Measurements from ENCODE around the gene PIK3CG.
"Not testable (repeated sequence)": the region's sequence is repeated elsewhere in the genome, so short reads cannot be mapped to it uniquely, and the experiment has no call there.

Gene PIK3CG

GRCh38 chr7:106824458-106824857 is 40.6 kb upstream of the PIK3CG start:
- H3K4me3 ChIP-seq (replicated peaks in 1 of 2; ENCODE audit: low read depth in 2 of 2, low read length in 2 of 2) = no peak overlapping the region
- DNase-seq (ENCODE audit: low read depth in 2 of 2) = peak in 1 of 2 donors; percentile 21
- no peak for TF ChIP-seq CTCF (IDR thresholded peaks at IDR 0.05; ENCODE audit: low read depth, low read length)

GRCh38 chr7:106827626-106828025 is 37.5 kb upstream of the PIK3CG start:
- no peak for DNase-seq (ENCODE audit: low read depth in 2 of 2)
- no peak for TF ChIP-seq CTCF (IDR thresholded peaks at IDR 0.05; ENCODE audit: low read depth, low read length)
- no peak overlapping the region for H3K4me3 ChIP-seq (replicated peaks in 1 of 2; ENCODE audit: low read depth in 2 of 2, low read length in 2 of 2)

GRCh38 chr7:106829496-106829895 is 35.6 kb upstream of the PIK3CG start:
- no peak overlapping the region for H3K4me3 ChIP-seq (replicated peaks in 1 of 2; ENCODE audit: low read depth in 2 of 2, low read length in 2 of 2)
- no peak for TF ChIP-seq CTCF (IDR thresholded peaks at IDR 0.05; ENCODE audit: low read depth, low read length)
- no peak for DNase-seq (ENCODE audit: low read depth in 2 of 2)

GRCh38 chr7:106830896-106831295 is 34.2 kb upstream of the PIK3CG start:
- not testable (repeated sequence) for H3K4me3 ChIP-seq (replicated peaks in 1 of 2; ENCODE audit: low read depth in 2 of 2, low read length in 2 of 2); DNase-seq (ENCODE audit: low read depth in 2 of 2)

- TF ChIP-seq CTCF (IDR thresholded peaks at IDR 0.05; ENCODE audit: low read depth, low read length) = no peak
- no peak for DNase-seq (ENCODE audit: low read depth in 2 of 2)
- H3K4me3 ChIP-seq (replicated peaks in 1 of 2; ENCODE audit: low read depth in 2 of 2, low read length in 2 of 2) = no peak overlapping the region
Observed at GRCh38 chr7:106836816-106837215, 28.3 kb upstream of the PIK3CG start.

GRCh38 chr7:106839511-106839910 is 25.6 kb upstream of the PIK3CG start:
- TF ChIP-seq CTCF (IDR thresholded peaks at IDR 0.05; ENCODE audit: low read depth, low read length) = no peak
- no peak for DNase-seq (ENCODE audit: low read depth in 2 of 2)
- H3K4me3 ChIP-seq (replicated peaks in 1 of 2; ENCODE audit: low read depth in 2 of 2, low read length in 2 of 2) = no peak overlapping the region

GRCh38 chr7:106840342-106840741 is 24.7 kb upstream of the PIK3CG start:
- no peak overlapping the region for H3K4me3 ChIP-seq (replicated peaks in 1 of 2; ENCODE audit: low read depth in 2 of 2, low read length in 2 of 2)
- no peak for TF ChIP-seq CTCF (IDR thresholded peaks at IDR 0.05; ENCODE audit: low read depth, low read length)
- DNase-seq (ENCODE audit: low read depth in 2 of 2) = peak; percentile 69 to 83

All from cardiac fibroblast (primary cell).